ENCODE results near the gene RYR1.

GRCh38 chr19:38448225-38448624 lies 14.7 kb downstream of the RYR1 start:
- TF ChIP-seq CTCF (IDR thresholded peaks at IDR 0.05) (no peak), POLR2AphosphoS5 (IDR thresholded peaks at IDR 0.05; ENCODE audit: low read depth, low read length) (no peak), TCF7L2 (IDR thresholded peaks at IDR 0.05; ENCODE audit: low read depth, low read length) (no peak), SIN3A (IDR thresholded peaks at IDR 0.05; ENCODE audit: borderline replicate concordance, insufficient read depth, low read depth, low read length) (no peak)
